Measurements from ENCODE around the gene BHLHA15. TPM values are rescaled to one million over a fixed set of nuclear protein-coding genes. Genes with fewer than 3 reads are reported as not detected.
A peak's percentile ranks its signal among the peaks of the same experiment; 100 is the strongest.

BHLHA15 gene
- total and polyA plus RNA-seq, 2 of the 8 experiments (the other 6 are each of a cell fraction or from before 2014, with no cell fraction given) = 1.1 to 2.7 TPM

- H3K4me3 ChIP-seq (ENCODE audit: extremely low read depth in 1 of 4, insufficient read depth in 2 of 4, low read depth in 3 of 4, low read length in 4 of 4) = no peak overlapping the region
- 89% methylated on average over 18 of the region's 18 CpGs; no CpG with 5 or more reads in 1 of the 2 experiments for WGBS, 2 experiments (ENCODE audit: extremely low coverage in 1 of 2, insufficient coverage in 1 of 2, insufficient read length in 1 of 2, insufficient replicate concordance in 2 of 2, low coverage in 1 of 2, low lambda C conversion rate in 2 of 2, missing lambda C conversion rate in 1 of 2)
- H3K9me3 ChIP-seq (ENCODE audit: insufficient read depth in 2 of 2, low read depth in 1 of 2, low read length in 1 of 2) = no peaks in the 10 kb centered on the region
- no peak overlapping the region for H2AFZ ChIP-seq (ENCODE audit: low read length)
- CTCF ChIA-PET (ENCODE audit: partially characterized antibody) = interaction anchor here (0.6 to 1.5 kb wide), 3 partner anchors 13 to 131 kb away, joined by 5 read pairs; no protein-coding TSS in a partner anchor
- no peaks in the 10 kb centered on the region for H3K79me2 ChIP-seq (ENCODE audit: control insufficient read depth in 1 of 2, insufficient read depth in 2 of 2, low read length in 2 of 2)
- H2BK12ac ChIP-seq (ENCODE audit: low read depth, low read length) = no peak overlapping the region
- no peak overlapping the region for H2BK20ac ChIP-seq (ENCODE audit: low read length)
- H3K23me2 ChIP-seq (ENCODE audit: low read depth, low read length) = no peaks in the 10 kb centered on the region
- H2BK15ac ChIP-seq (ENCODE audit: low read length) = no peak overlapping the region
- POLR2A ChIA-PET (ENCODE audit: partially characterized antibody) = interaction anchor here (0.5 to 1.2 kb wide), 3 partner anchors 11 to 1189 kb away, joined by 3 read pairs; no protein-coding TSS in a partner anchor
- H3K14ac ChIP-seq (ENCODE audit: insufficient read length) = no peak overlapping the region
- H4K20me1 ChIP-seq (replicated peaks in 1 of 2; ENCODE audit: control insufficient read depth in 1 of 2, insufficient read depth in 2 of 2, low read length in 2 of 2) = peaks cover 2 to 4% of the 10 kb centered on the region in 2 experiments
- no peak overlapping the region for H2AK5ac ChIP-seq (ENCODE audit: low read depth, low read length)
- peak overlapping the region; percentile 80; the same call in 1 of the 2 replicates for H4K8ac ChIP-seq (ENCODE audit: extremely low read depth, insufficient read depth, low read length)
- no peak overlapping the region for H3K4ac ChIP-seq (replicated peaks; ENCODE audit: insufficient read length, low read depth, low read length)
- H3K36me3 ChIP-seq (ENCODE audit: control insufficient read depth in 2 of 4, insufficient read depth in 4 of 4, low read length in 3 of 4) = no peaks in the 10 kb centered on the region
- no peak overlapping the region for H3K23ac ChIP-seq (ENCODE audit: insufficient read length)
- DNase-seq (ENCODE audit: low read depth in 1 of 2, low spot score in 2 of 2) (peak in 1 of 2 experiments; percentile 46), FAIRE-seq (no peak)
- H3K56ac ChIP-seq (replicated peaks; ENCODE audit: insufficient read length, low read depth, low read length) = no peak overlapping the region
- no peak overlapping the region for H2BK5ac ChIP-seq (ENCODE audit: low read depth, low read length)
- H3K27me3 ChIP-seq (replicated peaks in 1 of 4; ENCODE audit: control insufficient read depth in 3 of 4, extremely low read depth in 1 of 4, insufficient read depth in 3 of 4, low read length in 3 of 4) = no peaks in the 10 kb centered on the region
- no peak overlapping the region for H4K5ac ChIP-seq (ENCODE audit: insufficient read length, low read depth, low read length)
- no peak overlapping the region for H3K4me2 ChIP-seq (ENCODE audit: insufficient read depth in 1 of 2, low read depth in 2 of 2, low read length in 2 of 2)
- H4K91ac ChIP-seq (replicated peaks; ENCODE audit: insufficient read length, low read length) = no peak overlapping the region
- no peaks in the 10 kb centered on the region; a peak in 3 of 7 replicates for H3K4me1 ChIP-seq (replicated peaks in 1 of 4; ENCODE audit: control insufficient read depth in 3 of 4, insufficient read depth in 4 of 4, low read length in 3 of 4)
- H3K27ac ChIP-seq (ENCODE audit: low read depth, low read length) = no peak overlapping the region
- no peak overlapping the region for H3K9ac ChIP-seq (replicated peaks in 1 of 4; ENCODE audit: extremely low read depth in 1 of 4, low read depth in 3 of 4, low read length in 3 of 4)
- H3K79me1 ChIP-seq (ENCODE audit: low read depth, low read length) = no peaks in the 10 kb centered on the region
- H3K18ac ChIP-seq (ENCODE audit: extremely low read depth, low read length) = no peak overlapping the region
- no peak overlapping the region for H2BK120ac ChIP-seq (replicated peaks; ENCODE audit: low read depth, low read length)
- no peak for TF ChIP-seq RXRA (IDR thresholded peaks at IDR 0.05; ENCODE audit: insufficient read depth, low read depth, low read length)
Observed at GRCh38 chr7:98227939-98228338, 16.7 kb downstream of the BHLHA15 start.

Data from H1 (cell line).